ENCODE data around the gene AGPAT1.
"Not testable (repeated sequence)": the region's sequence is repeated elsewhere in the genome, so short reads cannot be mapped to it uniquely, and the experiment has no call there.

The AGPAT1 gene

GRCh38 chr6:32149932-32150870, 25.7 kb downstream of the AGPAT1 start:
- TF ChIP-seq, protein P1, sequence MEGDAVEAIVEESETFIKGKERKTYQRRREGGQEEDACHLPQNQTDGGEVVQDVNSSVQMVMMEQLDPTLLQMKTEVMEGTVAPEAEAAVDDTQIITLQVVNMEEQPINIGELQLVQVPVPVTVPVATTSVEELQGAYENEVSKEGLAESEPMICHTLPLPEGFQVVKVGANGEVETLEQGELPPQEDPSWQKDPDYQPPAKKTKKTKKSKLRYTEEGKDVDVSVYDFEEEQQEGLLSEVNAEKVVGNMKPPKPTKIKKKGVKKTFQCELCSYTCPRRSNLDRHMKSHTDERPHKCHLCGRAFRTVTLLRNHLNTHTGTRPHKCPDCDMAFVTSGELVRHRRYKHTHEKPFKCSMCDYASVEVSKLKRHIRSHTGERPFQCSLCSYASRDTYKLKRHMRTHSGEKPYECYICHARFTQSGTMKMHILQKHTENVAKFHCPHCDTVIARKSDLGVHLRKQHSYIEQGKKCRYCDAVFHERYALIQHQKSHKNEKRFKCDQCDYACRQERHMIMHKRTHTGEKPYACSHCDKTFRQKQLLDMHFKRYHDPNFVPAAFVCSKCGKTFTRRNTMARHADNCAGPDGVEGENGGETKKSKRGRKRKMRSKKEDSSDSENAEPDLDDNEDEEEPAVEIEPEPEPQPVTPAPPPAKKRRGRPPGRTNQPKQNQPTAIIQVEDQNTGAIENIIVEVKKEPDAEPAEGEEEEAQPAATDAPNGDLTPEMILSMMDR (conservative IDR thresholded peaks at IDR 0.05; ENCODE audit: low read length) = no peak
- DNase-seq (ENCODE audit: low read depth) = no peak
- no peak overlapping the region for H3K4me3 ChIP-seq (ENCODE audit: low read length)

DNA sequence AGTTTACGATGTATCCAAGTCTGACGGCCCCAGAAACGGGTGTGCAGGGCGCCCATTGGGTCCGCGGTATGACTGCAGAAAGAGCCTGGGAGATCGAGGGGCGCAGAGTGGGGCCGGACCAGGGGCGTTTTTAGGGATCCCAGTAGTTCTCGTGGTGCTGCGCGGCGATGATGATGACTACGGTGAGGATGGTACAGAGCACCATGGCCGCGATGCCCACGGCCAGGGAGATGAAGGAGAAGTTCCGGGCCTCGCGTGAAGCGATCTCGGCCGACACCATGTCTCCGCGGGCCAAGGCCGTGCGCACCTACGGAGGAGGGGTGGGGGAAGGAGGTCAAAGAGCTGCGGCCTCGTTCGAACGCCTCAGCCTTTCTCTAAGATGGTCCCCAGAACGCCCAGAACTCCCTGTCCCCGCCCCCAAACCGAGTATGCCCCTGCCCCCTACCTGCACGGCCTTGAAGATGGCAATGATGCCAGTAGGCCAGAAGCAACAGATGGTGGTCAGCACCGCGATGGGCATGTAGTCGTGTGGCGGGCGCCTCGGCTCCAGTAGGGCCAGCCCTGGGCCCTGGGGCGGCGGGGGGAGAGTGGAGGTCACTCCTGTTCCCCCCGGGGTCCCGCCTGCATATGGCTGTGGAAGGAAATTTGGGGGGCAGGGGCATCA, 26.7 kb downstream of the AGPAT1 start:
- TF ChIP-seq, protein P1 (conservative IDR thresholded peaks at IDR 0.05; ENCODE audit: low read length) = no peak
- no peak overlapping the region for H3K4me3 ChIP-seq (ENCODE audit: low read length)
- DNase-seq (ENCODE audit: low read depth) = no peak

DNA sequence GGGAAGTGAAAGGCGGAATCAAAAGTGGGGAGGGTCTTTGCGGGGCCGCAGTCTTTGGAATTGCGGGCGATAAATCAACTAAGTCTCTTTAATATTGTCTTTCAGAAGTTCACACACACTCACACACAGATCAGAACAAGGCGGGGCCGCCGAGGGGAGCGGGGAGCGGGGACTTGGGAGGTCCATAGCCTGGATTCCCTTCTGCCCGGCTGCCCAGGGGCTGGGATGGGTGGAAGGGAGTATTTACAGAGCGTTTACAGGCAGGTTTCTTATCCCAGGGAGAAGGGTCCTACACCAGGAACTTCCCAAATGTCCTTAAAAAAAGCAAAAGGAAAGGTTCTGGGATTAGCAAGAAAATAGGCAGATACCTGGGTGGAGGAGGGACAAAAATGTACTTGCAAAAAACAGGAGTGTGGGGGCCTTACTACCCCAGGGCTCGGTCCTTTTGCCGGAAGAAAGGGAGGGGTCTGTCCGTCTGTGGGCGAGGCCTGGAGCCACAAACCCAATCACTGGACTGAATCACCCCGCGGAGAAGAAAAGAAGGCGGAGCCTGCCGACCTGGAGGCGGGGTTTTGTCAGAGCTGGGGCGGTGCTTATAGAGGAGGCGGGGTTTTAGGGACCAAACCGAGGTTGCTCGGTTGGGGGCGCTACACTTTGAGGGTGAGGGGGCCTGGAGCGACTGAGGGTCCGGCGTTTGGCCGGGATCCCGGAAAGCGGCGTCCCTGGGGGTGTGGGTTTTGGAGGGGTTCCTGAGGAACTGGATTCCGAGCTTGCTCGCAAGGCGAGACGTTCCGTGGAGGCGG, 27.4 kb downstream of the AGPAT1 start:
- H3K4me3 ChIP-seq (ENCODE audit: low read length) = no peak overlapping the region
- TF ChIP-seq, protein P1 (conservative IDR thresholded peaks at IDR 0.05; ENCODE audit: low read length) = no peak
- no peak for DNase-seq (ENCODE audit: low read depth)

GRCh38 chr6:32147401-32148132, 28.3 kb downstream of the AGPAT1 start:
- no peak for DNase-seq (ENCODE audit: low read depth)
- TF ChIP-seq, protein P1 (conservative IDR thresholded peaks at IDR 0.05; ENCODE audit: low read length) = no peak
- H3K4me3 ChIP-seq (ENCODE audit: low read length) = no peak overlapping the region

- DNase-seq (ENCODE audit: low read depth) = no peak
- H3K4me3 ChIP-seq (ENCODE audit: low read length) = no peak overlapping the region
- TF ChIP-seq, protein P1 (conservative IDR thresholded peaks at IDR 0.05; ENCODE audit: low read length) = no peak
Observed at GRCh38 chr6:32146687-32147086, 29.2 kb downstream of the AGPAT1 start.

DNA sequence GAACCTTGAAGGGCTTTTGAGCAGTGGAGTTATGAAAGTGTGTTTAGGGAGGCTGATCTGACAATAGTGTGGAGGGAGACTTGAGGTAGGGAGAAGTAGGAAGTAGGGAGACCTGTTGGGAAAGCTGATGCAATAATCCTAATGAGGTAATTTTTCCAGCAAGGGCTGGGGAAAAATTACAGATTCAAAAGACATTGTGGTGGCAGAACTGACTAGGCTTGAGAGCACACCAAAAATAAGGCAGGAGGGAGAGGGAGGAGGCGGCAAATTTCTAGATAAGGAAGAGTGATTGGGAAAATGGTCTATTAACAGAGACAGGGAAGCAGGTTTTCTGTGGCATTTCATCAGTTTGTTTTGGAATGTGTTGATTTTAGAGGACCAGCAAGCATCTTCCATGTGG, 29.6 kb downstream of the AGPAT1 start:
- DNase-seq (ENCODE audit: low read depth) = no peak
- H3K4me3 ChIP-seq (ENCODE audit: low read length) = no peak overlapping the region
- TF ChIP-seq, protein P1 (conservative IDR thresholded peaks at IDR 0.05; ENCODE audit: low read length) = no peak

- not testable (repeated sequence) for H3K4me3 ChIP-seq (ENCODE audit: low read length); DNase-seq (ENCODE audit: low read depth)
Observed at GRCh38 chr6:32144238-32144637, 31.6 kb downstream of the AGPAT1 start.
